GM19395 (cell line): ENCODE data around the gene ACBD4.
"Not testable (repeated sequence)": the region's sequence is repeated elsewhere in the genome, so short reads cannot be mapped to it uniquely, and the experiment has no call there.

Experiments
- ATAC-seq: cut with Tn5 transposase; IDR thresholded peaks from one replicate; pipeline ENCODE4 v1.9.1; 2021; ENCODE audit warnings: mild to moderate bottlenecking, moderate library complexity; ENCODE audit not compliant: unreplicated experiment

The ACBD4 gene

GRCh38 chr17:45117848-45118646, 17.4 kb upstream of the ACBD4 start:
- no peak for ATAC-seq

DNA sequence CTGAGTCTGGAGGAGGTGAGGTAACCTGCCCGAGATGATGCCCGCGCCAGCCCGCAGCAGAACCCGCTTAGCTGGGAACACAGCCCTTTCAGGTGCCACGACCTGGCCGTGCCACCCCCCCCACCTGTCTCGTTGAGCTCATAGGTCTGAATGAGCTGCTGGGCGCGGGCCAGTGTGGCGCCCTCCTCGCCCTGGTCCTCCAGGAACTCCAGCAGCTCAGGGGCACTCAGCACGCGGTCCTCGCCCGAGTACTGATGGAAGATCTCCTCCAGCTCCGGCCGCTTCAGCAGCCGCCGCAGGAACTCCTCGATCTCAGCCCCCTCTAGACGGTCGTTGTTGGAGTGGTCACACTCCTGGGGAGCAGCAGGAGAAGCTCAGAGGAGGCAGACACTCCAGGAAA, 16.8 kb upstream of the ACBD4 start:
- ATAC-seq = no peak

DNA sequence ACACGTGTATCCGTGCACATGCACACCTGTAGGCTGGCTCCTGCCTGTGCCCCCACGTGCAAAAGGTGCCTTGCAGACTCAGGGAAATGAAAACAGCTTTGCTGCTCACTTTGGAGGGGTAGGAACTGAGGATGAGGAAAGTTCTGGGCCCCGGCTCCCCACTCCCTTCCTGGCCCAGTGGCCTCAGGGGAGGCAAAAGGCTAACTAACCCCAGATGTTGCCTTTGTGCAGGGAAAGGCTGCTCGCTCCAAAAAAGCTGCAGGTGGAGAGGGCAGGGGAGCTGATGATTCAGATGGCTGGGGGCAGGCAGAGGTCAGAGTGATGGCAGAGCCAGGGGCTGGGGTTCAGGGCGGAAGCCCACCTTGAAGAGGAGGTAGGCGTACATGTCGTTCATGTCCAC, 15.5 kb upstream of the ACBD4 start:
- ATAC-seq = no peak

- no peak for ATAC-seq
Observed at GRCh38 chr17:45120558-45120957, 14.9 kb upstream of the ACBD4 start.

- ATAC-seq = no peak
Observed at GRCh38 chr17:45121055-45121454, 14.4 kb upstream of the ACBD4 start.

DNA sequence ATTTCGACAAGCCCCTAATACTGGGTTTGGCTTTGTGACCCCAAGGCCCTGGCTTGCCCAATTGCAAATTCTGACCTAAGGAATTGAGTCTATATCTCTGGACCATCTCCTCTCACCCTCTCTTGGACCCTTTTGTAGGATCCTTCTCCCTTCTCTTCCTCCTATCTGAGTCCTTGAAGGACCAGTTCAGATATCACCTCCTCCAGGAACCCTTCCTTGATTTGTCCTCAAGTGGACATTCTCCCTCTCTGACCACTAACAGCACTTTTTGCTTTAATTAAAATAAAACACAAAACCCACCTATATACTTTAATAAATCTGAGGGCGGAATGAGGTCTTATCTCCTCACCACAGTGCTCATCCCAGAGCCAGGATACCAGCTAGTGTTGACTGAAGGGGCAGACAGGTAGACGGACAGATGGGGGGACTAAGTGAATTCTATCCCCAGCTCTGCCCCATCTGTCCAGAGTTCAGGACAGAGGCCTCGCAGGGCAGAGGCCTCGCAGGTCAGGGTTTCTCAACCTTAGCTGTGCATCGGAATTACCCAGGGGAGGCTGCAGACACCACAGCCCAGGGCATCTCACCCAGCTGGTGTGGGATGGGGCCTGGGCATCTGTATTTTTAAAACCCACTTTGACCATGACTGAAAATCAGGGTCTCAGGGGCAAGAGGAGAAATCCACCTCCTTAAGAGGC, 12.3 kb upstream of the ACBD4 start:
- ATAC-seq = no peak

DNA sequence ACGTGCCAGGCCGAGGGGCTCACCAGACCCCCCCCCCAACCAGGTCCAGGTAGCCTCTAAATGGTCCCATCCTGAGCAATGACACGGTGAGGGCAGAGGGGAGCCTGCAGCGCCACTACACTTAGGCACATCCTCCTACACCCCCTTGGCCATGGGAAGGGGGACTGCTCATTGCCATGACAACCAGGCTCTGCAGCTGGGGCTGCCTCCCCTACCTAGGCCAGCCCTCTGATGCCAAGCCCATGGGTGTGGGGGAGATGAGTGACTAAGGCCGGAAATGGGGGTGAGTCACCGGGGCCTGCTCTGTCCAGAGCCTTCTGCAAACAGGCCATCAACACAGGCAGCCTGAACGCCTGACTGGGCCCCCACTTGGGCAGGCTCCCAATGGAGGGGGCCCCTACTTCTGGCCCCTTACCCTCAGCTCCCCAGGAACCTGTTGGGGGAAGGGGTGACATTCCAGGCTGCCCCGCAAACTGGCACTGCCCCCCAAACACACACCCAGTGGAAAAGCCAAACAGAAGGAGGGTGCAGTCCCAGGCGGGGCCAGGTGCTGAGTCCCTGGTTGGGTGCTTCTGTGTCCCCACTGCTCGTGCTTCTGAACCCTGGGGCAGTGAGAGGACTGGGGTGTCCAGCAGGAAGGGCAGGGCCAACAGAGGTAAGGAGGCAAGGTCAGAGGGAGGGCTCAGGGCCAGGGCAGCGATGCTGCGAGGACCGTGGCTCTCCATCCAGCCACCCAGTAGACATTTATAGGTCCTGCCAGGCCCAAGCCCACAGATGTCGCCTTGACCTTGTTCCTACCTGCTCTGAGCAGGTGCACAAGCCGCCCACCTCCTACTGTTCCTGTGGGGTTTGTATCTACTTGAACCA, 11.3 kb upstream of the ACBD4 start:
- ATAC-seq = no peak

- not testable (repeated sequence) for ATAC-seq
Observed at GRCh38 chr17:45124797-45125122, 10.7 kb upstream of the ACBD4 start.

- no peak for ATAC-seq
Observed at GRCh38 chr17:45125509-45125908, 10.0 kb upstream of the ACBD4 start.

DNA sequence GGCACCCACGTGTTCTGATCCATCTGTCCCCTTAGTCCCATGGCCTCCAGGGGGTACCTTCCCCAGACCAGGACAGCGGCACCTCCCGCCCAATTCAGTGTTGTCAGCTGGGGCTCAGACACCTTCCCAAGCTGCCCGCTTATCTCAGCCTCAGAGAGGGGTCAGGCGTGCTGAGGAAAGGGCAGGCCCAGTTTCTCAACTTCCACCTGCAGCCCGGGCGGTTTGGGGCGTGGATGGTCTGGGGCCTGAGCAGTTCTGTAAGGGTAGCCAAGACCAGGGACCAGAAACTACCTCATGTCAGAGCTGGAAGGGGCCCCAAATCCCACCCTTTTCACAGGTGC, 8.3 kb upstream of the ACBD4 start:
- ATAC-seq = no peak

GRCh38 chr17:45127548-45128300, 7.8 kb upstream of the ACBD4 start:
- ATAC-seq = no peak

DNA sequence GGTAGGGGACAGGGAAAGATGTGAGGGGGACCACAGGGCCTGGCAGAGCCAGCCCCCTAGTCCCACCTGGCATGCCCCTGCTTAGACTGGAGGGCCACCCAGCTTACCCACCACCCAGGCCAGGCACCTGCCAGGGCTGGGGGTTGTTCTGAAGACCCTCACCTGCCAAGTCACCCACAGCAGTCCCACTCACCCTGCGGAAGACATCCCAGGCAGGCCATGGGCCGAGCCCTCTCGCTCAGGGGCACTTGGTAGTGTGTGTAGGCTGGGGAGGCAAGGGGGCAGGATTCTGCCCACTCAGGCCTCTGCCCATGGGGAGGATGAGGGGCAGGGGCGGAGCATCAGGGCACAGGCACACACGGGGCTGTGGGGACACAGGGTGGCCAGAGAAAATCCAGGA, 7.2 kb upstream of the ACBD4 start:
- no peak for ATAC-seq

GRCh38 chr17:45128989-45129388, 6.5 kb upstream of the ACBD4 start:
- ATAC-seq = no peak

- ATAC-seq = no peak
Observed at GRCh38 chr17:45129426-45129939, 6.0 kb upstream of the ACBD4 start.

DNA sequence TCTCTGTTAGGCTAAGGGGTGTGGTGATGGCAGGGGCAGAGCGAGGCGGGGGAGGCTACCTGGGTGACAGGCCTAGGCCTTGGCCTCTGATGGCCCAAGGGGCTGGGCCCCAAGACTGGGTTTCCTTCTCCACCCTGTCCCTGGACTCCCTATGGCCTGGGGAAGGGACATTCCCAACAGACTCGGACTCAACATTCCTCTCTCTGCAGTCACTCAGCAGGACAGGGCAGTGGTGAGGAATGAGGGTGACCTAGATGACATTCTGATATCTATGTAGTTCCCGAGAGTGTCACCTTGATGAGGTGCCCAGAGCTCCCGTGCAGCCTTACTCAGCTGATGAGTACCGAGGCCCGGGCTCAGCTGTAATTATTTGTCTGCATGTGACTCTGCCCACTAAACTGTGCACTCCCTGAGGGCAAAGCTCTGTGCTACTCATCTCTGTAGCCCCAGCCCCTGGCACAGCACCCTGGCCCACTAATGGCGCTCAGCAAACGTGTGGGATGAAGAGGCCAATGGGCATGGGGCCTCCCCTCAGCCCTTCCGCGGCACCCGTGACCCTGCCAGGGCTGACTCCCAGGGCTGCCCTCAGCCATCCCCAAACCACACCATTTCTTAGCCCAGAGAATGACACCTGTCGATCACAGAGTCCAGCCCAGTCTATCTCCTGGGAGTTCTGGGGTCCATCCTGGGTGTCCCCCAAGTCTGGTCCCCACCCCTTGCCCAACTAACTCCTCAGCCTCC, 5.4 kb upstream of the ACBD4 start:
- no peak for ATAC-seq

GRCh38 chr17:45130681-45131615, 4.5 kb upstream of the ACBD4 start:
- ATAC-seq = no peak

GRCh38 chr17:45131616-45132319, 3.7 kb upstream of the ACBD4 start:
- ATAC-seq = no peak

DNA sequence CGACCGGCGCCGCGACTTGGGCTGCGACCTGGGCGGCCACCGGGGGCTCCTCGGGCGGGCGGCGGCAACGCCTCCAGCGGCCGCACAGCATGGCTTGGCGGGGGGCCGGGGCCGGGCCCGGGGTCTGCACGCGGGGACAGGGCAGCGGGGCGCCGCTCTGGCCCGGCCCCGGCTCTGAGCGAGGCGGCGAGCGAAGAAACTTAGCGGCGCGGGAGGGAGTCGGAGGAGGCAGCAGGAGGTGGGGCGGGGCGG, 3.2 kb upstream of the ACBD4 start, which contains the start of gene PLCD3:
TSS of gene PLCD3 (minus strand) at position 196 of the 252 bp plus-strand sequence. CDS start at position 91, 105 bp downstream.
- no peak for ATAC-seq
